ENCODE data around the gene RNF123.

RNF123 gene

DNA sequence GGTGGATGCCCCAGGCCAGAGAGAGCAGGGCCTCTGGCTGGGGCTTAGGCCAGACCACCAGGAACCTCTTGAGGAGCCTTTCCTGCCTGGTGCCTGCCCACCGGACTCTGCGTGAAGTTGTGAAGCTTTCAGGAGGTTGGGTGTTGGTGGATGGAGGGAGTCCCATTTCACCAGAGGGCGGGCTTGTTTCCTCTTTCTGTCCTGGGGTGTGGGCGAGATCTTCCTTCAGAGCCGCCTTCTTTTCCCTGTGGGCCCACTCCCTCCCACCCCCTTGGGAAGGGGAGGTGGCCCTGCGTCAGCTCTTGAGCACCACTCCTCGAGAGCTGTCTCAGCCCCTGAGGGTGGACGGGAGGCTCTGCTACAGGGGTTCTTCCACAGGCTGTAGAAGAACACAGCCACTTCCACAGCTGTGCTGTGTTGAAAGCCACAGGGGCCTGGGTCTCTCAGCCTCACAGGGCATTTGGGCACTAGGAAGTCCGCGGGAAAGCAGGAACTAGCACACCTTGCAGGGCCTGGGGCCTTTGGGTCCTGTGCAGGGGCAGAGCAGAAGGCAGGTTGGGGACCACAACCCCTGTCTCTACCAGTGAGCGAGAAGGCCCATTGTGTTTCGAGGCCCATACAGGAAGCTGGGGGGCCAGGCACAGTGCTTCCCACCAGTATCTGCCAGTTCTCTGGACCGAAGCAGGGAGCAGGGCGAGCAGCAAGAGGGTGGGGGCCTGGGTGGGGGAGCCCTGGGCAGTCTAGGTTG, 28.0 kb downstream of the RNF123 start:
- in situ Hi-C loops (cut with HindIII; ENCODE audit: low sequenced_read_pairs): no loop called here

DNA sequence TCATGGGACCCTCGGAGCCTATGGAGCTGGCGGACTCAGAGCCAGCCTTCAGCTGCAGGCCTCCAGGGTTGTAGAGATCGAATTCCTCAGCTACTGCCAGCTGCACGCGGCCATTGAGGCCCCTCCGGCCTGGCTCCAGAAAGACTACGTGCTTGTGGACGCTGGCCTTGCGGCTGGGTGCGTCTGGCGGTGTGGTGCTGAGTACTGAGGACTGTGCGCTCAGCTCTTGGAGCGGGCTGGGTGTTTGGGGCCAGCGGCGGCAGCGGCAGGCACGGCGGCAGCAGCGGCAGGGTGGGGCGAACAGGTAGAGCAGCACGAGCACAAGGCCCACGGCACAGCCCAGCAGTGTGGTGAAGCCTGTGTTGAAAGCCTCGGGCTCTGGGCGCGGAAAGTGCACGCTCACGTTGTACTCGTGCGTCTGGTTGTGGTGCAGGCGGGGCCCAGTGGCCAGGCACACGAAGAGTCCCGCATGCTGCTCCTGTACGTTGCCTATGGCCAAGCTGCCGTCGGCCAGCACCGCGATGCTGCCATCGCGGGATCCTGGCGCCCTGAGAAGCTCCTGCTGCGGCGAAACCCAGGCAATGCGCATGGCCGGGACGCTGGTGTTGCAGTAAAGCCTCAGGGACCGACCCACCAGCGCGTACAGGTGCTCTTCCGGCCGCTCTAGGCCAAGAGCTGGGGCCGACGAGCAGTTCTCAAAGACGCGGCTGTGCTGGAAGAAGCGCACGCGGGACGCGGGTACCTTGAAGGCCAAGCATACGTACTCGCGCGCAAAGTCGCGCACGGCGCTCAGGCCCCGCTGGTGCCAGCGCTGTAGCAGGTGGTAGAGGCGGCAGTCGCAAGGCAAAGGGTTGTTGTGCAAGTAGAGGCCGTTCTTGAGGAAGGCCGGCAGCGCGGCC, 28.9 kb downstream of the RNF123 start:
- in situ Hi-C loops (cut with HindIII; ENCODE audit: low sequenced_read_pairs): no loop called here

DNA sequence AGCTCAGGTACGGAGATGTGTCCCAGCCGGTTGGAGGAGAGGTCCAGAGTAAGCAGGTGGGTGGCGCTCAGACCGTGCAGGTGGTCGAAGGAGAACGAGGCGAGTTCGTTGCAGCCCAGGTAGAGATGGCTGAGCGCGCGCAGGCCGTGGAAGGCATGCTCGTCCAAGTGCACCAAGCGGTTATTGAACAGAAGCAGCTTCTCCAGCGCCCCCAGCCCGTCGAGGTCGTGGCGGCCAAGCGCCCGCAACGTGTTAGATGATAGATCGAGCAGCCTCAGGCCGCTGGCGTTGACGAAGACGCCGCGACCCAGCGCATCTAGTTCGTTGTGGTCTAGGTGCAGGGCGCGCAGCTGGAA, 29.5 kb downstream of the RNF123 start:
- in situ Hi-C loops (cut with HindIII; ENCODE audit: low sequenced_read_pairs): no loop called here

DNA sequence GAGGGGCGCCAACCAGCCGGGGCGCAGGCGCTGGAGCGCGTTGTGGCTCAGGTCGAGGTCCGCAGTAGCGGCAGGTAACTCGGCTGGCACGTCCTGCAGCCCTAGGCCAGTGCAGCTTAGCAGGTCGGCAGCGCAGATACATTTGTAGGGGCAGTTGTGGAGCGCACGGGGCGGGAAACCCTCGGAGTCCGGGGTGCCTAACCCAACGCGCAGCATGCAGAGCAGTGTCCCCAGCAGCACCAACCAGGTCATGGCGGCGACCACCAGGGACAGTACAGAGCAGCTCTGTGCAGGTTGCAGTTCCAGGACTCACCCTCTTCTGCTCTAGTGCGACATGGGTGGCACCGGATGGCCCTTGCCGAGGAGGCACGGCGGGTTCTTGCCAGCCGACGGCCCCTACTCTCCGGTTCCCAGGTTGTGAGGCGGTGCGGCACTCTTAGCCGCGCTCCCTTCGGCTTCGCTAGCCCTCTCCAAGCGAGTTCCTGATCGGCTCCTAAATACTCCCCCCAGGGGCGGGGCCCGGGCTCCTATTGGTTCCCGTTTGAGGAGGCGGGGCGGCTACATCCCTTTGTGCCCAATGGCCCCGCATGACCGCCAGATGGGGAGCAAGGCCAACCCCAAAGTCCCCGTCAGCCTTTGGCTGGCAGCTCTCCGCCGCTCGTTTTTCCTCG, 30.0 kb downstream of the RNF123 start, which contains the start of gene AMIGO3:
TSS of gene AMIGO3 (minus strand) at position 471 of the 671 bp plus-strand sequence. CDS start at position 252, 219 bp downstream.
- in situ Hi-C loops (cut with HindIII; ENCODE audit: low sequenced_read_pairs): no loop called here

DNA sequence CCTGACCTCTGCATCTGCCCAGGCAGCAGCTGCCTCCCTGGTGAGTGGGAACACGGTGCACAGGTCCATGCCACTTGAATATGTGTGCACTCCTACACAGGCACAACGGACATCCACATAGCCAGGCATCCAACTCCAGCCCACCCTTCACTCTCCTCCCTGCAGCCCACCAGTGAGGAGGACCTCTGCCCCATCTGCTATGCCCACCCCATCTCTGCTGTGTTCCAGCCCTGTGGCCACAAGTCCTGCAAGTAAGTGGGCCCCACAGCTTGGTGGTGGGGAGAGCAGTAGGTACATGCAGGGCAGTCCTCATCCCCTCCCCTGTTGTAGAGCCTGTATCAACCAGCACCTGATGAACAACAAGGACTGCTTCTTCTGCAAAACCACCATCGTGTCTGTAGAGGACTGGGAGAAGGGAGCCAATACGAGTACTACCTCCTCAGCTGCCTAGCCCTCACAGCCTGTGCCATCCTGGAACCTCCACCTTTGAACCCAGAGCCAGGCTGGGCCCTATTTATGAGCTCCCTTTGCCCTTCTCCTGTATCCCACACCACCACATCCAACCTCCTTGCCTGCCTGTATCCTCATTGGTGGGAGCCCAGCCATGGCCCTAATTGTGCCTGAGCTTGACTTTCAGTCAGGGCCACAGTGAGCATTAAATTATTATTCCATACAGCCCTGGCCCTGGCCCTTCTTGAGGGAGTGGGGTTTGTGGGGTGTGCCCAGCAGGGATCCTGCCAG, 31.7 kb downstream of the RNF123 start:
- in situ Hi-C loops (cut with HindIII; ENCODE audit: low sequenced_read_pairs): no loop called here

DNA sequence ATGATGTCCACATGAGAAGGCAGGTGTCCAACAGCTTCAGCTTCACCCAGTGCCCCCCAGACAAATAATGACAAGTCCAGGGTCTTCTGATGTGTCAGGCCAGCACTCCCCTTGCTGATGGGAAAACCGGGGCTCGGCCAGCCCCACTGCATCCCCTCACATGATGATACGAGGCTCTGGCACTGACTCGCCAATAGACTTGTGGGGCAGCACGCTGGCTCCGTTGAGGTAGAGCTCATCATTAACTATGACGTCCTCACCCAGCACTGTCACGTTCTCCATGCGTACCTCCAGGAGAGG, 32.2 kb downstream of the RNF123 start:
- in situ Hi-C loops (cut with HindIII; ENCODE audit: low sequenced_read_pairs): no loop called here

DNA sequence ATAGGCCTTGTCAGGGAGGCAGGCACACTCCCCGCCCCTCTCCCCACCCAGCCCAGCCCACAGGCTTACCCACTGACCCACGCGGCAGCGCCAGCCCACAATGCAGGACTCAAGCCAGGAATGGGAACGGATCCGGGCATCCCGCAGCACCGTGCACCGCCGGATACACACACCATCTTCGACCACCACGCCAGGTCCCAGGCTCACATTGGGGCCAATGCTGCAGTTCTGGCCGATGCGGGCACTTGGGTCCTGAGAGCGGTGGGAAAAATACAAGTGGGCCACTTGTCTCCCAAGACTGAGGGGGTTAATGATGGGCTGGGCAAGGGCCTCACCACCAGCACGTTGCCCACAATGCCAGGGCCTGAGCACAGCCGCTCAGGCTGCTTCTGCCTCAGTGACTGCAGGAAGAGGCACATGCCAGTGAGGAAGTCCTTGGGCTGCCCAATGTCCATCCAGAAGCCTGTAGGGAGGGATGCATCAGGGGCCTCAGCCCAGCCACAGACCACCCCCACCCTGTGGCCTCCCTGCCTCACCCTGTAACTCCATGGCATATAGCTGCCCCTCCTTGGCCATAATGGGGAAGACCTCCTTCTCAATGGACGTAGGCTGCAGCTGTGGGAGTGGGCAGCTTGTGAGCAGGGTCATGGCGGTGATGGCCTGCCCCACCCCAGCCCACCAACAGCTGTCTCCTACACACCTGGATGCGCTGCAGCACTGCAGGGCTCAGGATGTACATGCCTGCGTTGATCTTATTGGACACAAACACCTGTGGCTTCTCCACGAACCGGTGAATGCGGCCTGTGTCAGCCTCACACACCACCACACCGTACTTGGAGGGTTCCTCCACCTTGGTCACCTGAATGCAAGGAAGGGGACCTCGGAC, 32.8 kb downstream of the RNF123 start:
- in situ Hi-C loops (cut with HindIII; ENCODE audit: low sequenced_read_pairs): no loop called here

DNA sequence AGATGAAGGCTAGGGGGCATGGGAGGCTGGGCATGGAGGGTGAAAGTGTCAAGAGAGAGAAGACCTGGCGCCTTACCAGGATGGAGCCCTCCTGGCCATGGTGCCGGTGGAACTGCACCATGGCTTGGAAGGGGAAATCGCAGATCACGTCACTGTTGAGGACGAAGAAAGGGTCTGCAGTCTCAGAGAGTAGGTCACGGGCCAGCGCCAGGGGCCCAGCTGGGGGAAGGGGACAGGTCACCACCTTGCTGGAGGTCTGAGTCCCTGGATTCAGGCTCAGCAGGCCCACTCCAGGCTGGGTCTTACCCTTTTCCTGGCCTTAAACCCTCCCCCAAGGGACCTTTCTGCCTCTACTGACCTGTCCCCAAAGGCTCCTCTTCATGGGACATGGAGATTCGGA, 33.5 kb downstream of the RNF123 start:
- in situ Hi-C loops (cut with HindIII; ENCODE audit: low sequenced_read_pairs): no loop called here

DNA sequence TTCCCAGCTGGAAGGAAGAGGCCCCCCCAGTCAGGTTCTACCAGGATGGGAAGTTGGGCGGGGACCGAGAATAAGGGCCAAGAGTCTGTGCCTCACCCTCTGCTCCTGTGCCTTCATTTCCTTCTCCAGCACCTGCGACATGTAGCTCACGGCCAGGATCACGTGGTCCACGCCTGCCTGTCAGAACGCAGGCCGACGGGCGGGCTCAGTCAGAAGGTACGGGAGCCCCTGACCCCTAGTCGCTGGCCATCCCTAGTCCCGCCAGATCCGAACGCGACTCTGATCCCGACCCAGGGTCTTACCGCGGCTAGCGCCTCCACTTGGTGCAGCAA, 33.9 kb downstream of the RNF123 start:
- in situ Hi-C loops (cut with HindIII; ENCODE audit: low sequenced_read_pairs): no loop called here

DNA sequence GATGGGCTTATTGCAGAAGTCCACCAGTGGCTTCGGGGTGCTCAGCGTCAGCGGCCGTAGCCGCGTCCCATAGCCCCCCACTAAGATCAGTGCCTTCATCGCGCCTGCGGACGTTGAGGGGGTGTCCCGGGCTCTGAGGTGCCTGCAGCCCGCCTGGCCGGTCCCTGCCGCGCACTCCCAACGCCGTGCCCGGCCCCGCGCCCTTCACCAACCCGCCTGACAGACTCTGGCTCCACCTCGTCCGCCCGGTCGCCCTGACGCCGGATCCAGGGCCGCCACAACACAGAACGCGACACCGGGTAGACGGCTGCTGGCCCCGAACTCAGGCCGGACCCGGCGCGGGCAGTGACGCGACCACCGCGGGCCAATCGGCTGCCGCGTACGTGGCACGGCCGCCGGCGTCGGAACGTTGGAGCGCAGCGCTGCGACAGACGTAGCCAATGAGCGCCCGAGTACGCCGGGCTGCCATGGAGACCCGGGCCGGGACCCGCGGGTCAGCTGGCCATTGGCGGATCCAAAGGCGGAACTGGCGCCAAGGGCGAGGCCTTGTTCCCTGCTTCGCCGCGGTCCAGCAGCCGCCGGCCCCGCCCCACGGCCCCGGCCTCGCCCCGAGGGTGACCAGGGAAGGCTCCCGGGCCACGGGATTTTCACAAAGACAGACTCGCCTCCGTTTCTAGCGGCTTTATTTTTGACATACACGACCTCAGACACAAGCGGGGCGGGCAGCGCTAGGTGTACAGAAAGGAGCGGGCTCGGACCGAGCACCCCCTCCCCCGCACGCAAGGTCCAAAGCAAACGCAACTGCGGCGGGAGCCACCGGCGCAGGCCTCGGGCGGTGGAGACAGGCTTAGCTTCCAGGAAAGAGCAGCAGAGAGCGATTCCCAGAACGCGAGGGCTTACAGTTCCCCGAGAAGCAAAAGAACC, 34.5 kb downstream of the RNF123 start, which contains the start of gene GMPPB:
TSS of gene GMPPB (minus strand) at position 324 of the 924 bp plus-strand sequence. CDS start at position 99, 225 bp downstream.
- in situ Hi-C loops (cut with HindIII; ENCODE audit: low sequenced_read_pairs): no loop called here

DNA sequence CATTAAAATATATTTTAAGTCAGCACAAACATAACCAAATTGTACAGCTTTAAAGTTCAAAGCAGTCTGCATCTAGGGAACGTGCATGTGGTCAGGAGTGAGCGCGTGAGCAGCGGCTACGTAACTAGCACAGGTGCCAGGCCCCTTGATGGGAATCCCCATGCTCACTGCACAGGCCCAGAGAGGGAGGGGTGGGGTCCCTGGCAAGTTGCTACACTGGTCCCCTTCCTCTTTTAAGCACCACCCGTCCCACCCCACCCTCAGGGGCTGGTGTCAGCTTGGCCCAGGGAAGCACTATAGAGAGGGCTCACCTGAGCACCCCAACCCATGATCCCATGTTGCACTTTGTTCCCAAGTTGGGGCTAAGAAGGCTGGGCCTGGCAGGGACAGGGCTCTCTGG, 35.2 kb downstream of the RNF123 start:
- in situ Hi-C loops (cut with HindIII; ENCODE audit: low sequenced_read_pairs): no loop called here

DNA sequence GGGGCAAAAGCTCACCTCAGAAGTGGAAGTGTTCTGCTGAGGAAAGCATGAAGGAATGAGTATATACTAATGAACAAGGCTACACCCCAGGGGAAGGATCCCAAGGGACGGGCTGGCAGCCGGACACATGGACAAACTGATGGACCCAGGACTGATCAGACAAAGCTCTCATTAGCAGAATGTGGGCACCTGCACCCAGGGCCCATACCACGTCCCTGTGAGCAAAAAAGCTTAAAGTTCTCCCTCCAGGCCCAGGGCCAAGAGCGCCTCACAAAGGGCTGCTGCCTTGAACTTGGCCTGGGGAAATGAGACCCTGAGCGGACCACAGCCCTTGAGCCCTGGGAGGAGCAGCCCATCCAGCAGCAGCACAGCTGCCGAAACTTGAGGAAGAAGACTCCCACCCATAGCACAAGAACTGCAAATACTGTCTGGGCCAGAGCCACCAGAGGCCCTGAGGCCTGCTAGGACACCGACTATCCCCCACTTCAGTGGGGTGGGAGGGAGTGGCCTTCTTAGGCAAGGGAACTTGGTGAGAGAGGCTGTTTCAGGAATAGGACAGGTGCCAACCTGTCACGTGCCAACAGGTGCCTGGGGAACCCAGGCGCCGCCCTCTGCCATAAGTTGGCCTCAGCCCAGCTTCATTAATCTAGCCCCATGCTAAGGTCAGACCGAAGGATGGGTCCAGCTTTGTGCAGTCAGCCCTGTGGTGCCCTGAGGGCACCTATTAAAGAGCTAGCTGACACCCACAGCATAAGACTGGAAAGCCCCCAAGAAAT, 36.7 kb downstream of the RNF123 start:
- in situ Hi-C loops (cut with HindIII; ENCODE audit: low sequenced_read_pairs): no loop called here

DNA sequence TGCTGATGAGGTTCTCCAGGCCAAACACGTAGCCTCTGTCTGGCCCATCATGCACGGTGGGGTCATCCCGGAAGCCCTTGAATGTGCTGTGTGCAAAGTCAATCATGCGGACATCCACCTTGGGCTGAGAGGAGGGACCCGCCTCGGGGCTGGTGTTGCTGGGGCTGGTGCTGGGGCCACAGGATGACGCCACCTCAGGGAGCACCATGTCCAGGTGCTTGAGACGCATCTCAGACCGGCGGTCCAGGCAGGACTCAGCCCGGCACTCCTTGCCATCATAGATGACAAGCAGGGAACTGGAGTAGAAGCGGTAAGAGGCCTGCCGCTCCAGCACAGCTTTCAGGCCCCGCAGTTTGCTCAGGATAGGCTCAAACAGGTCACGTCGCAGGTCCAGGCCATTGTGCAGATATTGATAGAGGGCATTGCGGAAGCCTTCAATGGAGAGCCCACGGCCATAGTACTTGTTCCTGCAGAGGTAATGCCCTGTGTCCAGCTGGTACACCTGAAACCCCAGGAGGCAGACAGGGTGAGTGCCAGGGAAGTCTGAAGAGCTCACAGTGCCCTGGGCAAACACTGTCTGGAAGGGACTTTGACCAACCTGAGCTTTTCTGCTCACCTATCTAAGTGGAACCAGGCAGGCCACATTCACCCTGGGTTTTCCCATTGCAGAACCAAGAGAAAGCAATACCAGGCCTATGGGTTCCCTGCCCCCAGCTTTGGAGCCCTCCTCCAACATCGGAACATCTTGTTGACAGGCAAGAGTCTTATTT, 38.0 kb downstream of the RNF123 start:
- in situ Hi-C loops (cut with HindIII; ENCODE audit: low sequenced_read_pairs): no loop called here

DNA sequence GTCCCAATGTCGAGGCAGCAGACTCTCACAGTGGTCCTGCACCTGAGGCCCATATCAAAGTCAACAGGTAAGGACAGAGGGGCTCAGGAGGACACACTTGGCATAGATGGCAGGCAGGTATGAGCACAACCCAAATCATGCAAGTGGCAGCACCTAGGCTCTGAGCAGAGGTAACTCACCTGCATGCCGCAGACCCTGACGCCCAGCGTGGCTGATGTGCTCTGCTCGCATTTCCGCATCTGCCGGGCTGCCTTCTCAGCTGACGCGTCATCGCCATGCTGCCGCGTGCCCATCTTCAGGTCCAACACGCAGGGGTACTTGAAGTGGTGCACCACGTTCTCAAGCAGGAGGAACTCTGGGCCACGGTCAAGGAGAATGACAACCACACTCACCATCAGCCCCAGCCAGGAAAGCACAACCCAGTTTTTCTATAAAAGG, 38.6 kb downstream of the RNF123 start:
- in situ Hi-C loops (cut with HindIII; ENCODE audit: low sequenced_read_pairs): no loop called here

DNA sequence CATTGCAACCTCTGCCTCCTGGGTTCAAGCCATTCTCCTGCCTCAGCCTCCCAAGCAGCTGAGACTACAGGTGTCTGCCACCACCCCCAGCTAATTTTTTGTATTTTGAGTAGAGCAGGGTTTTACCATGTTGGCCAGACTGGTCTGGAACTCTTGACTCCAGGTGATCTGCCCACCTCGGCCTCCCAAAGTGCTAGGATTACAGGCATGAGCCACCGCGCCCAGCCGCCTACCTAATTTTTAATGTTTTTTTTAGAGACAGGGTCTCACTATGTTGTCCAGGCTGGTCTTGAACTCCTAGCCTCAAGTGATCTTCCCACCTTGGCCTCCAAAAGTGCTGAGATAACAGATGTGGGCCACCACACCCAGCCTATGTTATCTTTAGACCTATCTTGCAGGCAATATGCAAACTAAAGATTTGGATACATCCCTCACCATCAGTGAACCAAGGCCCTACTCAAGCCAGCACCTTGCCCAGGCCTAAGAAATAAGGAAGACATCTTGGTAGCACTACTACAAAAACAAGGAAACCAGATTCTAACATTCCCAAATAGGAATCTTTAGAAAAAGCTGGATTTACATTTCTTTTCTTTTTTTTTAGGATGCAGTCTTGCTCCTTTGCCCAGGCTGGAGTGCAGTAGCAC, 40.7 kb downstream of the RNF123 start:
- in situ Hi-C loops (cut with HindIII; ENCODE audit: low sequenced_read_pairs): no loop called here

DNA sequence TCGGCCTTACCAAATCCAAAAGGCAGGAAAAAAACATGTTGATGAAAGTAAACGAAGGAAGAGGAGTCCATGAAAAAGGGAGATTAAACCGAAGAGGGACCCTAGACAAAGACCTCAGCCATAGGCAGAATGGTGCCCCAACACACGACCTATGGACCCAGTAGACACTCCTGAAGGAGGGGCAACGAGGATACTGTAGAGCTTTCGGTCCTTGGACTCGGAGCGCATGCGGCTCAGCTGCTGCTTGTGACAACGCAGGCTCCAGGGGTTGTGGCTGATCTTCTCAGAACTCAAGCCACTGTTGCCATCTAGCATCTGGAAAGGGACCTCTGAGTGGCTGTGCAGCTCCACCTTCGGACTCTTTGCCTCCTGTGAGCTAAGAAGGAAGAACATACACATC, 43.2 kb downstream of the RNF123 start:
- in situ Hi-C loops (cut with HindIII; ENCODE audit: low sequenced_read_pairs): no loop called here

DNA sequence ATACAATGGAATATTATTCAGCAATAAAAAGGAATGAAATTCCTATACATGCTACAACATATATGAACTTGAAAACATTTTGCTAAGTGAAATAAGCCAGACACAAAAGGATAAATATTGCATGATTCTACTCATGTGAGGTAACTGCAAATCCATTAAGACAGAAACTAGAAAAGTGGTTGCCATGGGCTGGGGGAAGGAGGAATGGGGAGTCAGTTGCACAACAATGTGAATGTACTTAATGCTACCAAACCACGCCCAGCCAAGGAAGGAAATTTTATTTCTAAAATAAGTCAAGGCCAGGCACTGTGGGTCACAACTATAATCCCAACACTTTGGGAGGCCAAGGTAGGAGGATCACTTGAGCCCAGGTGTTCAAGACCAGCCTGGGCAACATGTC, 44.2 kb downstream of the RNF123 start:
- in situ Hi-C loops (cut with HindIII; ENCODE audit: low sequenced_read_pairs): no loop called here
